SK-N-MC (cell line): ENCODE measurements around the gene YPEL3.

ENCODE experiments used
- EZH2 ChIP-seq: fragments of 200-600 bp; sonication (generic); IDR thresholded peaks from one replicate; pipeline ENCODE4 v1.6.1; 2017; ENCODE audit warnings: antibody characterized with exemption
- FOXP2 ChIP-seq: optimal IDR thresholded peaks from 2 replicates; pipeline ENCODE3; 2011; ENCODE audit warnings: mild to moderate bottlenecking, moderate library complexity; ENCODE audit not compliant: insufficient read depth; ENCODE audit errors: extremely low read length, control extremely low read depth
- POLR2AphosphoS5 ChIP-seq: IDR thresholded peaks from 2 replicates; pipeline ENCODE4 v1.6.1; 2012; ENCODE audit warnings: mild to moderate bottlenecking, low read depth, low read length, borderline replicate concordance

DNA sequence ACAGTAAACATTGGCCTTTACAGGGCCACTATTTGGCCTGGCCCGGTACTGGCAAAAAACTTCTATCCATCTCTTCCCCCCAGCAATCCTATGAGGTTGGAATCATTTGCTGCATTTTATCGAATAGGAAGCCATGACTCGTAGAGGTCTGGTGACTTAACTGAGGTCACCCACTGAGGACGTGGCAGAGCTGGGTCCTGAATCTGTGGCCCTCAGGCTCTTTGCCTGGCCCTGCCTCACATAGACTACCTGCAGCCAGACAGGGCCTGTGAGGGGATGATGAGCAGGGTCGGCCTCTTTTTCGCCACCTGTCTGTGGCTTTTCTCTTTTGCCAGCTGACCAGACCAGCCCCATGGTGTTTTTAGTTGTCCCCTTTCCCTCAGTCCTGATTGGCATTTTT lies 18.4 kb downstream of the YPEL3 start:
- TF ChIP-seq EZH2, result no peak
- TF ChIP-seq POLR2AphosphoS5, result no peak
- no peak for TF ChIP-seq FOXP2
